ENCODE results near the gene PTCD3.

The PTCD3 gene

DNA sequence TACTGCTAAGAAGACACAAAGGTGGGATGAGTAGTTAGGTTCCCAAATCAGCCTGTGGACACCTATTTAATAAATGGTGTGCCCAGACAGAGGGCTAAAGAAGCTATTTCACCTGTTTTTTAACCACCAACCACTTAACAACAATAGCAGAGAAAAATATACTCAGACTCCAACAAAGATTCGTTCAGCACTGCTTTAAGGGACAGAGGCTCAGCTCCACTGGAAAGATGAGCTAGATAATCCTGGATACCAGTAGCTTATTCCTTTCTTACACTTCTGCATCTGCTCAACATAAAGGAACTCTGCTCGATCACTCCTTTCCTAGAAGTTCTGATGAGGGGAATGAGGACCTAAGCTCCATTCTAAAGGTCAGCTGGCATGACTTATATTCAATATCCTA lies 44.5 kb downstream of the PTCD3 start:
- no peak for DNase-seq

DNA sequence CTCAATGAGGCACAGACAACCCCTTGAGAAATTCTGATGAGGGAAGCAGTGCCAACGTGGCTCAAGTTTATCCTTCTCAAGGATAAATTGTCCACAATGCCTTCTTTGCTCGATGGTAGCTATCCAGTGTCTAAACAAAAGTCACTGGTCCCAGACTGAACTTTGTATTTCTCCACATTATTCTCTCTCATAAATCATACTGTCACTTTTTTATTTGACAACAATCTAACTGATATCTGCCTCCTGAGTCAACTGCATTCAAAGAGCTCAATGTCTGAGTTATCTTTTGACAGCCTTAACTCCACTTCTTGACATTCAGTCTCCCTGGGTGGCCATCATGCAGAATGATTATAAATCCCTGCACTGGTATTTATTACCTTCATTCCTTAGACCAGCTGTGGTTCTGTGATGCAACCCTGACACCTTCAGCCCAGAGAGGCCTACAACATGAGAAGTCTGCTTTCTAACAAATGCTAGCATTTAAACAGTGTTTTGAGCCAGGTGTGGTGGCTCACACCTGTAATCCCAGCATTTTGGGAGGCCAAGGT lies 51.0 kb downstream of the PTCD3 start:
- no peak for DNase-seq

DNA sequence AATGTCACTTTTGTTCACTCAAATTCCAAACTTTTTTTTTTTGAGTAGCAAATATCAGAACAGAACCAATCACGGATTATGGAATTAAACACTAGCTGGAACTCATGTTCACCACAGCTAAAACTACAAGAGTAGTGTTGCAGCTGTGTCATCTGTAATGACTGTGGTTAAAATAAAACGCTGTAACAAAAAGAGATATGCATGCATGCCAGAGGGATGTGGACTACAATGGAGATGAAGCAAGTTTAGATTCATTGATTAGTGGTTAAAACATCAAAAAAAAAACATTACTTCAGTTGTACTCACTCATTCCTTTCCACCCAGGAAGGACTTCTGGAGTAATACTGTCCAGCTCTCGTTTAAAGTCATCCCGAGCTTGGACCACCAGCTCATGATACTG lies 52.3 kb downstream of the PTCD3 start:
- DNase-seq = no peak

DNA sequence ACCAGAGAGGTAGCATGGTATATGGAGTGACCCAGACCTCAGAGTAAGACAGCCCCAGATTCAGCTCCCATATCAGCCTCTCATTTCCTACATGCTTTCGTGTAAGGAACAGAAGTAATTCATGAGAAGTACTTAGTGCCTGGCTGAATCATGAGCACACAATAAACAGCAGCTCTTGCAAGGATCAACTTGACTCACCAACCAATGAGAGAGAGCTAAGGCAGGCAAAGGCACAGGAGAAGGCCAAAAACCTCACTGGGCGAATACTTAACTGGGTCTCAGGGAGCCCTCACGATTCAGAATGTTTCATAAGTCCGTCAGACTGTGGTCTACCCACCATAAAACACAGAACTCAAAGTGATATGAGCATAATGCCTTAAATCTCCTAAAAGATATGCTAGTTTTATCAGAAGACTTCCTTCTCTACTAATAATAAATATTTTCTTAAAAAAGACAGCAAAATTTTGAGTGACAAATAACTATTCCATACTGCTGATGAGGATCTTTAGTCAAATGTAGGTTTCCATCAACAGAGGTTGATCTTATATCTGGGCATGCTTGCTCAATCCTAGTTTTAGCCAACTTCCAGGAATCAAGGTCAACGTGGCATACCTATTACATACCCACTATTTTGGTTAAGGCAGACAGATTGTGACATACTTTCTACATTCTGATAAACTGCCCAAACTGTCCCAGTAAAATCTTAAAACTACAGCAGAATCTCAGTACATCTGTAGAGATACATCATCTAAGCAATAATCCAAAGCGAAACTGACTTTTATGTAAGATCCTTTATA lies 54.3 kb downstream of the PTCD3 start:
- no peak for DNase-seq

DNA sequence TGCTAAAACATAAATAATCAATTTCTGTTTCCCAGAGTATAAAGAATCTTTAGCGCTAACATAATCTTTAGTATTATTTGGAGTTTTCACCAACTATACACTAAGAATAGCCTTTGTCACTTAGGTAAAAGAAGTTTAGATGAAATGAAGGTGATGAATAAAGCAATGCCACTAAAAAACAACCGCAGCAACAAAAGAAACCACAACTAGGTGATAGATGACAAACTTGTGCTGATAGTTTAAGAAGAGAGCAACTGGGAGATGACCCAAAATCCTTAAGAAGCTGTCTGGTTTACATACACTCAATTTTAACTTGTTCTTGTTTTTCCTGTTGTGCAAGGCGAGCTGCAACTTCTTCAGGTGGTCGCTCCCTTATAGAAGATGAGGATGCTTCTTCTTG lies 64.4 kb downstream of the PTCD3 start:
- DNase-seq = no peak

DNA sequence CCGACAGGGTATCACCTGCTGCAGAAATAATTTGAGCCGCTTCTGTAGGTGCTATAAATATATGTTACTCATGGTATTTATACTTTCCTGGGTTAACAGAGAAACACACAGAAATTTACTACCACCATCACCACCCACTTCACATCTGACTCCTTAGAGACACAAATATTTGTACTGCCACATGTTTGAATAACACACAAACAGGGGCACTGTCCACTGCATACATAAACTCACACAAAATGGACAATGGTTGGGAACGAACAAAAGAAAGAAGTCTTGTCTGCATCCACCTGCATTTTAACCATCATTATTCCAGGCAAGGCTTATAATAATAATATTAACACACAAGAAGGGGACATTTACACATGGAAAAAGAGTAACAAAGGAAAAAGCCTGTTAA lies 65.3 kb downstream of the PTCD3 start:
- no peak for DNase-seq

DNA sequence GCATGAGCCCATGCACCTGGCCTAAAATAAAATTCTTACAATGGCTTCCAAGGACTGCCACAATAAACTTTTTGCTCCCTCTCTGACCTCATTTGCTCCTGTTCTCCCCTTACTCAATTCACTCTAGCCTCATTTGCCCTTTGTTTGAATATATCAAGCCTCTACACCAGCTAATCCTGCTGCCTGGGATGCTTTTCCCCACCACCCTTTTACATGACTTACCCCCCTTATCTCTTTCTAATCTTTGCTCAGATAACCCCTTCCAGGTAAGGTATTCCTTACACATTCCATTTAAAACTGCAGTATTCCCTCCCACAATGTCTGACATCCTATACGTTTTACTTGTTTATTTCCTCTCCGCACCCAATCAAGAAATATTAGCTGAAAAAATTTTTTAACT lies 66.6 kb downstream of the PTCD3 start:
- DNase-seq = no peak

DNA sequence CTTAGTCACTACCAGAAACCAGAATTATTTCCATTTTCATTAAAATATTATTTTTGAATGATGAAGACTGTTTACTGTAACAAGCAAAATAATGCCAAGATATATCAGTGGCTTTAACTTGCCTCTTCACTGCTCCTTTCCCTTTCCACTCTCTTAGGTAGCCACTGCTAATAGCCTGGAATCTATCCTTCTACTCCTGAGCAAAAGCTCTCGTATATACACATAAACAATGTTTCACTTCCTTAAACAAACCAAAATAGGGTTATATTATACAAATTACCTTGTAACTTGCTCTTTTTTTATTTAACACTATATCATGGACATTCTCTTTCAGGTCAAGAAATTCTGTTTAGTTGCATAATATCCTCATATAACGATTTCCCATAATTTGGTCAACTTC lies 68.4 kb downstream of the PTCD3 start:
- DNase-seq = no peak

DNA sequence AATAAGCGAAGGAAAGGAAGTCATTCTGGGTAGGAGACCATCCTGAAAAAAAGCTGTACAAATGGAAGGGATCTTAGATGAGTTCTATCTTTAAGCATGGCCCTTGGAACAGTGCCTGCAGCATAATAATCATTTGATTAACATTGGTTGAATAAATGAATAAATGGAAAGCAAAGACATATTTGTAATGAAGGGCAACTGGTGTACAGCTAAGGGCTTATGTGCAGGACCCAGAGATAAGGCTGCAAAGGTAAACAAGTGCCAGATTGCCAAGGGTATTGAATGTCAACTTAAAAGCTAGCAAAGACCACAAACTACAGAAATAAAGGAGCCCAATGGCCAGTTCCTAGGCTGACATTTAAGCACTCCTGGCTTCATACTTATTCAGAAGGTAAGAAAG lies 69.8 kb downstream of the PTCD3 start:
- DNase-seq = no peak

DNA sequence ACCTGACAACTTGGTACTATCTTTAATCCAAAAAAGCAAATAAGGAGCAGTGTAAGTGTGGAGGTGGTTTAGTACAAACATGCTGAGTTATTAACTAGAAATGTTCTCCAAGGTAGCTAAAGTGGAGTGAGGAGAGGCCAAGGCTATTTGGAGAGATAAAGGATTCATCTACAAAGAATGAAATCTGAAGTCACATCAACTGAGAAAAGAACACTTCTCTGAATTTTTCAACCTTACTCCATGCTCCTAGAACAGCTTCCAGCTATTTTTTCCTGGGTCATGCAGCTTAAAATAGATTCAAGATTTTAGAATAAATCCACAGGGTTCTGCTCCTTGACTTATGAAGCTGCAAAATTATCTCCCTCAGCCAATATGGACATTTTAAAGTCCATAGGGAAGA lies 70.6 kb downstream of the PTCD3 start:
- DNase-seq = no peak

DNA sequence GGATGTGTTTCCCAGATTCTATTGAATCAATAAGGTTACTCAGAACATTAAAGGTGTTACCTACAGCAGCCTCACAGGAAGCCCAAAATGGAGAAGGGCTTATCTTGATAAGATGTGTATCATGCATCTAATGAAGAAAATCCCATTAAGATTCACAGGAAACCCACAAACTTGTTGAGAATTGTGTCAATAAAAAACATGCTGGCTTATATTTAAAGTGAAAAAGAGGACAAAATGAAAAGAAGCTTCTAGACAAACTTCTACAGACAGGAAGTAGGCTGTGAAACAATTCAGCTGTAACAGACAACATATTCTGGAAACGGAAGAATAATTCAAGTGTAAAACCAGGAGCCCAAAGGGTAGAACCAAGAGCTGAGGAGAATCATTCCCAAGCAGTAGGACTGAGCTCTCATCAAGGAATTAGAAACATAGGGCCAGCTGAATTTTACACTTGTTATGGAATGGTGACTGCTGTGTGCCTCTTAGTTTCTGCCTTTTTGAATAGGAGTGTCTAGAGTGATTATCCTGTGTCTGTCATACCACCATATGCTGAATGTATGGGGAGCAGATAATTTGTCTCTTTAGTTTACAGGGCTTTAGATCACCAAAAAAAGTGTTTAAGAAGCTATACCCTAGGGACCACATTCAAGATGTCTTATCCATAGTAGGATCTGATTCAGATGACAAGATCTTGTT lies 79.6 kb downstream of the PTCD3 start:
- no peak for DNase-seq

DNA sequence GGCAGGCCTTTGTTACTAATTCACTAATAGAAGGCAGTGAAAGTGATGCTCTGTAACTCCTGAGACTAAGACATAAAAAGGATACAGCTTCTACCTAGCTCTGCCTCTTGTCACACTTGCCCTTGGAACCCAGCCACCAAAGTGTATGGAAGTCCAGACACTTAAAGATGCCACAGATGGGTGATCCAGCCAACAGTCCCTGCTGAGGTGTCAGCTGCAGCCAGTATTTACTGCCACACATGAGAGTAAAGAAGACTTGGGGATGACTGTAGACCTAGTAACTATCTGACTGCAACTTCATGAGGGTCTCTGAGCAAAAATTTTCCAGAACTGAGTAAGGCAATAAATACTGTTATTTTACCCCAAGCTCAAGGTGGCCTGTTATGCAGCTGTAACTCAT lies 80.4 kb downstream of the PTCD3 start:
- no peak for DNase-seq

DNA sequence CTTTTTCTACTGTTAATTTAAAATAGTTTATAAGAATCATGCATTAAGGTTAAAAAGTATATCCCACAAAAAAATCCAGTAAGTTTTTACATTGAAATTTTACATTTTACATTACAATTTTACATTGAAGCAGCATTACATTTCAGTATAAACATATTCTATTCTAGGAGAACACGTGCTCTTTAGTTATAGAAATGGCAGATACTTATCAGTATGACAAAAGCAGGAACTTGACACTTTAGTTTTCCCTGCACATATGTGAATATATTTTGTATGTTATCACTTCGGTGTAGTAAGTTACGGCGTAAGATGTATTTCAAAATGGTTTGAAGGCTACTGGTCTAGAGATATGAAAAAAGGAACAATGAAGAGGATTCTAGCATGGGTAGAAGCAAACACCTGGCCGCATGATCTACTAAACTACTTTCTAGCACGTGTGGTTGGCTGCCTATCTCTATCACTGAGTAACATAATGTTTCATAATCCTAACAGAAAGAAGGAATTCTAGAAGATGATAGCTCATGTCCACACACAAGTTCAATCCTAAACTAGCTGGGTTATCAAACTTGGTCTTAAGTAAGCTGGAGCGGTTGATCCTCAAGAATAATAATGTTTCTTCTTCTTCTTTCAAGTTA lies 83.9 kb downstream of the PTCD3 start:
- DNase-seq = no peak
